ENCODE data around the gene NGB. TPM values are rescaled to one million over a fixed set of nuclear protein-coding genes. Genes with fewer than 3 reads are reported as not detected.

NGB gene
- total RNA-seq, 2 experiments from 2014 or later = not detected

DNA sequence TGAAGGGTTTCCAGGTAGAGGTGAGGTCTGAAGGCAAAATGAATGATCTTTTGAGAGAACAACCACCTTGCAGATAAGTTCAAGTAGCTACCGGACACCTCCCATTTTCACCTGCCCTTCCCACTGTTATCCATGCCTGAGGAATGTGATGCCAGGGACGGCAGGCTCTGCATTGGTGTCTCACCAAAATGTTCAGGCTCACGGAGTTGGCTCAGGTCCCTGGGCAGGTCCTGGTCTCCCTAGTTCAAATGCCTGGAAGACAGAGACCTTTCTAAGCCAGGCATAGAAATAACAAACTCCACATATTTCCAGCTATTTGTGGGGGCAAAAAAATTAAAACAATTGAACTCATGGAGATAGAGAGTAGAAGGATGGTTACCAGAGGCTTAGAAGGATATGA is 53.5 kb downstream of the NGB start:
- TF ChIP-seq, protein P1, sequence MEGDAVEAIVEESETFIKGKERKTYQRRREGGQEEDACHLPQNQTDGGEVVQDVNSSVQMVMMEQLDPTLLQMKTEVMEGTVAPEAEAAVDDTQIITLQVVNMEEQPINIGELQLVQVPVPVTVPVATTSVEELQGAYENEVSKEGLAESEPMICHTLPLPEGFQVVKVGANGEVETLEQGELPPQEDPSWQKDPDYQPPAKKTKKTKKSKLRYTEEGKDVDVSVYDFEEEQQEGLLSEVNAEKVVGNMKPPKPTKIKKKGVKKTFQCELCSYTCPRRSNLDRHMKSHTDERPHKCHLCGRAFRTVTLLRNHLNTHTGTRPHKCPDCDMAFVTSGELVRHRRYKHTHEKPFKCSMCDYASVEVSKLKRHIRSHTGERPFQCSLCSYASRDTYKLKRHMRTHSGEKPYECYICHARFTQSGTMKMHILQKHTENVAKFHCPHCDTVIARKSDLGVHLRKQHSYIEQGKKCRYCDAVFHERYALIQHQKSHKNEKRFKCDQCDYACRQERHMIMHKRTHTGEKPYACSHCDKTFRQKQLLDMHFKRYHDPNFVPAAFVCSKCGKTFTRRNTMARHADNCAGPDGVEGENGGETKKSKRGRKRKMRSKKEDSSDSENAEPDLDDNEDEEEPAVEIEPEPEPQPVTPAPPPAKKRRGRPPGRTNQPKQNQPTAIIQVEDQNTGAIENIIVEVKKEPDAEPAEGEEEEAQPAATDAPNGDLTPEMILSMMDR (IDR thresholded peaks at IDR 0.05) = no peak
- no peaks in the 10 kb centered on the region for H3K9me3 Mint-ChIP-seq
- ATAC-seq (ENCODE audit: poor library complexity) (no peak), DNase-seq (no peak)
- ChIA-PET CTCF (no interaction called here), POLR2A (no interaction called here)
- no peak overlapping the region for H3K27ac Mint-ChIP-seq
- H3K4me3 Mint-ChIP-seq = no peak overlapping the region
- Histone ChIP-seq H3K36me3 (ENCODE audit: insufficient read depth, low read length) (no peaks in the 10 kb centered on the region), H3K27me3 (ENCODE audit: control insufficient read depth in 1 of 2, insufficient read depth in 2 of 2, low read length in 2 of 2) (peaks cover 0 to 8% of the 10 kb centered on the region in 2 experiments), H3K27ac (ENCODE audit: low read depth in 1 of 2, low read length in 2 of 2) (no peak overlapping the region), H3K4me1 (ENCODE audit: insufficient read depth, low read length) (no peaks in the 10 kb centered on the region), H3K4me3 (ENCODE audit: low read length) (no peak overlapping the region), H3K9me3 (ENCODE audit: control insufficient read depth in 1 of 2, insufficient read depth in 1 of 2, low read length in 2 of 2) (no peaks in the 10 kb centered on the region)
- no peaks in the 10 kb centered on the region for H3K4me1 Mint-ChIP-seq (ENCODE audit: low read depth)
- no peaks in the 10 kb centered on the region for H3K36me3 Mint-ChIP-seq (ENCODE audit: low read depth)
- H3K27me3 Mint-ChIP-seq = peaks cover 24% of the 10 kb centered on the region
- intact Hi-C loops (cut with DNase I, micrococcal nuclease) = no loop called here

Small RNAs within 50 kb of the gene (microRNA-seq; reads per million reads assigned to microRNA genes)
- not detected for gene MIR1260A (ENCODE audit: borderline microRNAs expressed, borderline replicate concordance)

Other genes with a start within 250 kb of the NGB start
- gene IRF2BPL, start 242.5 kb downstream of the NGB start, total RNA-seq = 10 to 100 TPM; 70.9 to 71.8 TPM
- gene CIPC, start 172.9 kb downstream of the NGB start, total RNA-seq = 10 to 100 TPM in 1 of 2 experiments, 1 to 10 TPM in 1; 8.2 to 10.7 TPM
- not detected for gene ZDHHC22, start 129.4 kb downstream of the NGB start, total RNA-seq
- gene TMEM63C, start 89.4 kb downstream of the NGB start, total RNA-seq = under 1 TPM; 0.58 to 0.89 TPM
- gene POMT2, start 49.7 kb upstream of the NGB start, total RNA-seq = 1 to 10 TPM; 7.6 to 8.2 TPM
- gene GSTZ1, start 49.8 kb upstream of the NGB start, total RNA-seq = 1 to 10 TPM; 5.6 to 5.7 TPM
- 1 to 10 TPM; 4.9 to 5.1 TPM for gene TMED8, start 105.9 kb upstream of the NGB start, total RNA-seq
- gene SAMD15, start 106.2 kb upstream of the NGB start, total RNA-seq = under 1 TPM in 1 of 2 experiments, not detected in 1; 0.34 TPM
- under 1 TPM; 0.16 to 0.42 TPM for gene NOXRED1, start 152.3 kb upstream of the NGB start, total RNA-seq
- 1 to 10 TPM; 7.6 to 8.7 TPM for gene VIPAS39, start 186.4 kb upstream of the NGB start, total RNA-seq
- gene AHSA1, start 186.9 kb upstream of the NGB start, total RNA-seq = 10 to 100 TPM; 28.7 to 33.7 TPM
- not detected for gene ISM2, start 227.6 kb upstream of the NGB start, total RNA-seq